Ascending aorta (tissue), 2 donors: Measurements from ENCODE around the gene CES2. TPM values are rescaled to one million over a fixed set of nuclear protein-coding genes. Genes with fewer than 3 reads are reported as not detected.
"Not testable (repeated sequence)": the region's sequence is repeated elsewhere in the genome, so short reads cannot be mapped to it uniquely, and the experiment has no call there.

Experiments
- DNase-seq, 2 donors: peaks; one replicate each; pipeline ENCODE4 v3.0.0-alpha.2; 2019; ENCODE audit warnings: low spot score in 2 of 2
- H3K27ac ChIP-seq, 2 donors: fragments of 200-600 bp; sonication (generic); one replicate each; pipeline ENCODE4 v1.5.1; 2016 to 2017; ENCODE audit warnings: mild to moderate bottlenecking in 1 of 2
- H3K27me3 ChIP-seq: fragments of 200-600 bp; sonication (generic); one replicate; pipeline ENCODE4 v1.5.1; 2017
- H3K36me3 ChIP-seq, 2 donors: fragments of 200-600 bp; sonication (generic); one replicate each; pipeline ENCODE4 v1.5.1; 2016
- H3K4me1 ChIP-seq, 2 donors: fragments of 200-600 bp; sonication (generic); one replicate each; pipeline ENCODE4 v1.5.1; 2016 to 2017; ENCODE audit warnings: mild to moderate bottlenecking in 1 of 2
- H3K4me3 ChIP-seq, 2 donors: fragments of 200-600 bp; sonication (generic); one replicate each; pipeline ENCODE4 v1.5.1; 2016 to 2017; ENCODE audit warnings: mild to moderate bottlenecking in 1 of 2
- H3K9me3 ChIP-seq, 2 donors: fragments of 200-600 bp; sonication (generic); one replicate each; pipeline ENCODE4 v1.5.1; 2016
- intact Hi-C: fragments of 100-400 bp; cut with DNase I; formaldehyde crosslinking; loops from one replicate; pipeline ENCODE4 v1.15.1; 2023
- total RNA-seq: library from RNA; depleted of rRNA; stranded (reverse); fragments of >200 nt; gene quantifications from one replicate; pipeline ENCODE4 v1.1.0, GENCODE V29; 2016
- TF ChIP-seq, protein P1 (sequence below), 3 experiments: fragments of 200-600 bp in 2 of 3; fragments of 450-650 bp in 1 of 3; sonication (generic) in 2 of 3; IDR thresholded peaks; one replicate each; pipeline ENCODE4 v1.5.1; 2016 to 2019; ENCODE audit warnings: antibody characterized with exemption in 3 of 3, mild to moderate bottlenecking in 1 of 3, moderate library complexity in 1 of 3

Gene CES2
- total RNA-seq, 1 donor from 2014 or later, result 40.0 TPM

DNA sequence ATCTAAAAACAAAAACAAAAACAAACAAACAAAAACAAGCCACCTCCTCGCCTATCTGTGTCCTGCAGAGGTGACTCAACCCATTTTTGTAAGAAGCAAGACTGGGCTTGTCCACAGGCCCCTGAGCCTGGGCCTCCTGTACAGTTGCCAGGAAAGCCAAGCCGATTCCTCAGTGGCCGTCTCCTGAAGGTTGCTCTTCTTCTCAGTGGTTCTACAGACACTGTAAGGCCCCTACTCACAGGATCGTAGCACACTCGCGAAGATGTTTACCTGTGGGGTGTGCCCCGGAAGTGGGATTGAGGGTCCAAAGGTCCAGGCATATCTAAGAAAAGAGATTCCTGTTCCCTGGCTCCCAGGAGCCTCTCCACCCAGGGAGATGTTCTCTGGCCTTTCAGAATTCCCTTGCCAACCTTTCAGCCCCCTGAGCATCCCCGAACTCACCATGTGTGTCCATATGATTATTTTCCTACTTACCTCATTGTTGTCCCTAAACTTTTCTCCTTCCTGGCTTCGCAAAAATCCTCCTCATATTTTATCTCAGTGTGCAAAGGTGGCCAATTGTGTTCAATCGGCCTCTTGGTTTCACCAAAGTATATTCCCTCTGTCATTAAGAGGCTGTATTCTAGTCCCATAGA is 18.3 kb downstream of the CES2 start:
- H3K4me3 ChIP-seq, result no peak overlapping the region
- H3K36me3 ChIP-seq, result no peaks in the 10 kb centered on the region
- H3K27ac ChIP-seq, result no peak overlapping the region
- H3K9me3 ChIP-seq, result no peaks in the 10 kb centered on the region
- no peaks in the 10 kb centered on the region for H3K27me3 ChIP-seq
- peaks cover 0 to 6% of the 10 kb centered on the region in 2 donors for H3K4me1 ChIP-seq
- no peak for DNase-seq
- intact Hi-C loops, result loop anchor here (2.0 kb wide), 1 partner anchor 231 kb away; no protein-coding TSS in a partner anchor
- TF ChIP-seq, protein P1, sequence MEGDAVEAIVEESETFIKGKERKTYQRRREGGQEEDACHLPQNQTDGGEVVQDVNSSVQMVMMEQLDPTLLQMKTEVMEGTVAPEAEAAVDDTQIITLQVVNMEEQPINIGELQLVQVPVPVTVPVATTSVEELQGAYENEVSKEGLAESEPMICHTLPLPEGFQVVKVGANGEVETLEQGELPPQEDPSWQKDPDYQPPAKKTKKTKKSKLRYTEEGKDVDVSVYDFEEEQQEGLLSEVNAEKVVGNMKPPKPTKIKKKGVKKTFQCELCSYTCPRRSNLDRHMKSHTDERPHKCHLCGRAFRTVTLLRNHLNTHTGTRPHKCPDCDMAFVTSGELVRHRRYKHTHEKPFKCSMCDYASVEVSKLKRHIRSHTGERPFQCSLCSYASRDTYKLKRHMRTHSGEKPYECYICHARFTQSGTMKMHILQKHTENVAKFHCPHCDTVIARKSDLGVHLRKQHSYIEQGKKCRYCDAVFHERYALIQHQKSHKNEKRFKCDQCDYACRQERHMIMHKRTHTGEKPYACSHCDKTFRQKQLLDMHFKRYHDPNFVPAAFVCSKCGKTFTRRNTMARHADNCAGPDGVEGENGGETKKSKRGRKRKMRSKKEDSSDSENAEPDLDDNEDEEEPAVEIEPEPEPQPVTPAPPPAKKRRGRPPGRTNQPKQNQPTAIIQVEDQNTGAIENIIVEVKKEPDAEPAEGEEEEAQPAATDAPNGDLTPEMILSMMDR (IDR thresholded peaks at IDR 0.05), result no peak

- no peaks in the 10 kb centered on the region for H3K36me3 ChIP-seq
- intact Hi-C loops, result loop anchor here (2.0 kb wide), 1 partner anchor 231 kb away; no protein-coding TSS in a partner anchor
- H3K27ac ChIP-seq, result no peak overlapping the region
- H3K27me3 ChIP-seq, result no peaks in the 10 kb centered on the region
- TF ChIP-seq, protein P1 (IDR thresholded peaks at IDR 0.05), result peak; percentile 53 to 80 (median 72)
- DNase-seq, result peak in 1 of 2 donors; percentile 87
- no peak overlapping the region for H3K4me3 ChIP-seq
- H3K4me1 ChIP-seq, result no peaks in the 10 kb centered on the region
- no peaks in the 10 kb centered on the region for H3K9me3 ChIP-seq
Observed at GRCh38 chr16:66954097-66954659, 18.9 kb downstream of the CES2 start.

- intact Hi-C loops, result loop anchor here (2.0 kb wide), 1 partner anchor 229 kb away; no protein-coding TSS in a partner anchor
- DNase-seq, H3K36me3 ChIP-seq, H3K9me3 ChIP-seq, H3K27me3 ChIP-seq, H3K27ac ChIP-seq, H3K4me3 ChIP-seq, H3K4me1 ChIP-seq: not testable (repeated sequence)
Observed at GRCh38 chr16:66955363-66956153, 20.2 kb downstream of the CES2 start.

DNA sequence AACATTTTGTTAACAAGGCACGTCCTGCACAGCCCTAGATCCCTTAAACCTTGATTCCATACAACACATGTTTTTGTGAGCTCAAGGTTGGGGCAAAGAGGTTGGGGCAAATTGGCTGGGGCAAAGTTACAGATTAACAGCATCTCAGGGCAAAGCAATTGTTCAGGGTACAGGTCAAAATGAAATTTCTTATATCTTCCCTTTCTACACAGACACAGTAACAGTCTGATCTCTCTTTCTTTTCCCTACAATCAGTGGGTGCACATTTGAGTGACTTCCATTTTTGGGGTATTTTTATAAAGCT is 20.8 kb downstream of the CES2 start:
- H3K9me3 ChIP-seq, H3K27ac ChIP-seq, H3K36me3 ChIP-seq, intact Hi-C loops, H3K27me3 ChIP-seq, H3K4me1 ChIP-seq, DNase-seq, H3K4me3 ChIP-seq: not testable (repeated sequence)

GRCh38 chr16:66958857-66959703 is 23.8 kb downstream of the CES2 start:
- H3K27ac ChIP-seq, result no peak overlapping the region
- TF ChIP-seq, protein P1 (IDR thresholded peaks at IDR 0.05), result no peak
- H3K4me3 ChIP-seq, result no peak overlapping the region
- no peaks in the 10 kb centered on the region for H3K27me3 ChIP-seq
- DNase-seq, result no peak
- H3K9me3 ChIP-seq, result no peaks in the 10 kb centered on the region
- H3K4me1 ChIP-seq, result no peaks in the 10 kb centered on the region
- H3K36me3 ChIP-seq, result no peaks in the 10 kb centered on the region
- intact Hi-C loops, result no loop called here

DNA sequence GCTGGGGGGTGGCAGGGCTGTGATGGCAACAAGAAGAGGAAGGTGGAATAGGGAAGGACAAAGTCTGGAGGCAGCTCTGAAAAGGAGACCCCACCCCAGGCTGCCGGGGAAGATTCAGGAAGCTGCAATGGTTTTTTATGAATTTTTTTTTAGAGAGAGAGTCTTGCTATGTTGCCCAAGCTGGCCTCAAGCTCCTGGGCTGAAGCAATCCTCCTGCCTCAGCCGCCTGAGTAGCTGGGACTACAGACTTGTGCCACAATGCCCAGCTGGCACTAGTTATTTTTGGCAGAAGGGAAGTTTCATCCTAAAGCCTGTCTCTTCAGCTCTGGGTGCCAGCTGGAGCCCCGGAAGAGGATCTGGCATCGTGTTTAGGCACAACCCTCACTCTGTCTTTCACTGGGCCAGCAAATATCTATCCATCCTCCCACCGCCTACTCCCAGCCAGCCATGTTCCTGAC is 24.4 kb downstream of the CES2 start:
- DNase-seq, result no peak
- no peak overlapping the region for H3K4me3 ChIP-seq
- H3K4me1 ChIP-seq, result no peaks in the 10 kb centered on the region
- H3K27me3 ChIP-seq, result no peaks in the 10 kb centered on the region
- no peaks in the 10 kb centered on the region for H3K9me3 ChIP-seq
- no peak overlapping the region for H3K27ac ChIP-seq
- TF ChIP-seq, protein P1 (IDR thresholded peaks at IDR 0.05), result no peak
- no peaks in the 10 kb centered on the region for H3K36me3 ChIP-seq
- intact Hi-C loops, result no loop called here
